OCI-LY7 (cell line): Measurements from ENCODE around the gene SNX7. TPM values are rescaled to one million over a fixed set of nuclear protein-coding genes. Genes with fewer than 3 reads are reported as not detected.

Source experiments
- Bru-seq: library from RNA; stranded (reverse); fragments of 400-500 nt; gene quantifications from one replicate; lab custom pipeline; 2021; lab: Mats Ljungman, UMichigan
- BruChase-seq, 2 experiments: library from RNA; stranded (reverse); fragments of 400-500 nt; gene quantifications; one replicate each; lab custom pipeline; 2021; lab: Mats Ljungman, UMichigan
- BruUV-seq: library from RNA; stranded (reverse); fragments of 400-500 nt; replicated peaks from 2 replicates; lab custom pipeline; 2021; lab: Mats Ljungman, UMichigan
- CTCF ChIA-PET: fragments of 300-600 bp; sonication (Branson Sonifier 250); formaldehyde crosslinking; loops from one replicate; lab custom pipeline; 2022; ENCODE audit warnings: antibody characterized with exemption; ENCODE audit not compliant: unreplicated experiment; lab: Charles Lee
- POLR2A ChIA-PET: fragments of 300-600 bp; sonication (Branson Sonifier 250); formaldehyde crosslinking; loops from one replicate; lab custom pipeline; 2022; ENCODE audit warnings: antibody characterized with exemption; lab: Charles Lee
- DNase-seq: peaks from one replicate; pipeline ENCODE4 v3.0.0-alpha.2; 2015; ENCODE audit warnings: low spot score
- H2AFZ ChIP-seq: fragments of 200-600 bp; sonication (generic), shearing (Covaris generic); 2 replicates; pipeline ENCODE4 v1.6.1; 2014; ENCODE audit warnings: mild to moderate bottlenecking, antibody characterized with exemption, low read length, moderate library complexity
- H3K27ac ChIP-seq: fragments of 200-600 bp; sonication (generic); 2 replicates; pipeline ENCODE4 v1.5.1; 2014; ENCODE audit warnings: mixed run types, low read depth, mild to moderate bottlenecking, moderate library complexity, low read length, inconsistent platforms; ENCODE audit not compliant: poor library complexity, severe bottlenecking
- H3K36me3 ChIP-seq: fragments of 200-600 bp; sonication (generic); 2 replicates; pipeline ENCODE4 v1.6.1; 2014; ENCODE audit warnings: mild to moderate bottlenecking, antibody characterized with exemption, low read length, moderate library complexity, mixed read lengths; ENCODE audit not compliant: insufficient read depth
- H3K4me1 ChIP-seq: fragments of 200-600 bp; sonication (generic); 2 replicates; pipeline ENCODE4 v1.5.1; 2014; ENCODE audit warnings: mild to moderate bottlenecking, low read length; ENCODE audit not compliant: insufficient read depth, poor library complexity, severe bottlenecking
- H3K4me2 ChIP-seq: fragments of 200-600 bp; sonication (generic); 2 replicates; pipeline ENCODE4 v1.6.1; 2014; ENCODE audit warnings: mild to moderate bottlenecking, low read length
- H3K4me3 ChIP-seq: fragments of 200-600 bp; sonication (generic); 2 replicates; pipeline ENCODE4 v1.5.1; 2014; ENCODE audit warnings: mild to moderate bottlenecking, low read depth, low read length; ENCODE audit not compliant: poor library complexity, severe bottlenecking
- H3K79me2 ChIP-seq: fragments of 200-600 bp; sonication (generic); 2 replicates; pipeline ENCODE4 v1.6.1; 2016; ENCODE audit warnings: low read depth, mild to moderate bottlenecking, low read length, moderate library complexity, mixed read lengths; ENCODE audit not compliant: insufficient read depth
- H3K9me2 ChIP-seq: fragments of 200-600 bp; sonication (generic); 2 replicates; pipeline ENCODE4 v1.6.1; 2016; ENCODE audit warnings: mild to moderate bottlenecking, low read length, mixed read lengths; ENCODE audit not compliant: insufficient read depth
- H3K9me3 ChIP-seq: fragments of 200-600 bp; sonication (generic); 2 replicates; pipeline ENCODE4 v1.6.1; 2014; ENCODE audit warnings: mild to moderate bottlenecking, mixed run types, low read length, mixed read lengths
- H4K20me1 ChIP-seq: fragments of 200-600 bp; sonication (generic); 2 replicates; pipeline ENCODE4 v1.6.1; 2014; ENCODE audit warnings: mild to moderate bottlenecking, antibody characterized with exemption, low read length, moderate library complexity, mixed read lengths; ENCODE audit not compliant: insufficient read depth
- CTCF ChIP-seq: fragments of 200-600 bp; sonication (generic); conservative IDR thresholded peaks from 2 replicates; pipeline ENCODE4 v1.5.1; 2014; ENCODE audit warnings: mild to moderate bottlenecking, antibody characterized with exemption, low read length, moderate library complexity, mixed read lengths
- EZH2phosphoT487 ChIP-seq: fragments of 200-600 bp; sonication (generic); IDR thresholded peaks from 2 replicates; pipeline ENCODE4 v1.6.1; 2018; ENCODE audit warnings: low read depth, borderline replicate concordance, mild to moderate bottlenecking, mixed run types, antibody characterized with exemption, low read length, moderate library complexity, mixed read lengths
- intact Hi-C: fragments of 100-400 bp; cut with micrococcal nuclease; formaldehyde crosslinking; loops from one replicate; pipeline ENCODE4 v1.10.0; 2022; ENCODE audit not compliant: unreplicated experiment
- long read RNA-seq: library from polyadenylated mRNA; stranded (forward); transcript quantifications from one replicate; pipeline ENCODE4 v2.0.0, GENCODE V29; 2022
- total RNA-seq, 2 experiments: library from RNA; depleted of rRNA in 1 of 2; stranded (reverse); fragments of >200 nt in 1 of 2; shearing (Covaris generic) in 1 of 2; gene quantifications; 2 replicates each; pipeline ENCODE4 v1.2.3, GENCODE V29; 2014 to 2022

SNX7 gene, protein sequence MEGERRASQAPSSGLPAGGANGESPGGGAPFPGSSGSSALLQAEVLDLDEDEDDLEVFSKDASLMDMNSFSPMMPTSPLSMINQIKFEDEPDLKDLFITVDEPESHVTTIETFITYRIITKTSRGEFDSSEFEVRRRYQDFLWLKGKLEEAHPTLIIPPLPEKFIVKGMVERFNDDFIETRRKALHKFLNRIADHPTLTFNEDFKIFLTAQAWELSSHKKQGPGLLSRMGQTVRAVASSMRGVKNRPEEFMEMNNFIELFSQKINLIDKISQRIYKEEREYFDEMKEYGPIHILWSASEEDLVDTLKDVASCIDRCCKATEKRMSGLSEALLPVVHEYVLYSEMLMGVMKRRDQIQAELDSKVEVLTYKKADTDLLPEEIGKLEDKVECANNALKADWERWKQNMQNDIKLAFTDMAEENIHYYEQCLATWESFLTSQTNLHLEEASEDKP
- total RNA-seq (2014; rRNA removed; shearing (Covaris generic)), result not detected in 2 replicates
- not detected in 2 replicates for total RNA-seq (2022)
- percentile 7 among the genes with signal in this experiment for Bru-seq, nascent RNA
- BruChase-seq, experiment 1, labeled RNA remaining after a 6-hour chase, result percentile 5 among the genes with signal in this experiment
- BruChase-seq, experiment 2, labeled RNA remaining after a 2-hour chase, result percentile 4 among the genes with signal in this experiment
- long read RNA-seq, result 0 reads

GRCh38 chr1:98661544-98662355 lies at the start of gene SNX7:
TSS of gene SNX7 (plus strand) at chr1:98661721. CDS start at chr1:98661732, 11 bp downstream.
- no peaks in the 10 kb centered on the region for H3K9me3 ChIP-seq
- TF ChIP-seq EZH2phosphoT487 (no peak), CTCF (no peak)

DNA sequence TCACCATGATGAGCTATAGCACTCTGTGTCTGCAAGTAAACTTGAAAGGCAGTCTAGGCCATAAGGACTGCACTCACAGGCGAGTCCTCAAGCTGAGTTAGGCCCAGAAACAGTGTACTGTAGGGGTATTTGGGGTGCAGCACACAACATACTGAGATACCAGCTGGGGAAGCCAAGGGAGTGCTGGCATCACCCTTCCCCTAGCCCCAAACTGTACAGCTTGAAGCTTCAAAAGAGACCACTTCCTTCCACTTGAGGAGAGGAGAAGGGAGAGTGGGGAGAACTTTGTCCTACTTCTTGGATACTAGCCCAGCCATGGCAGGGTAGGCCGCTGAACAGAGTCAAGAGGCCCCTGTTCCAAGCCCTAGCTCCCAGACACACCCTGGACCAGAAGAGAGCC lies 24.2 kb upstream of the SNX7 start:
- Histone ChIP-seq H3K4me3 (no peak overlapping the region), H3K36me3 (no peaks in the 10 kb centered on the region), H3K9me3 (no peaks in the 10 kb centered on the region), H3K4me2 (no peak overlapping the region), H4K20me1 (no peaks in the 10 kb centered on the region), H3K79me2 (no peaks in the 10 kb centered on the region), H3K4me1 (no peaks in the 10 kb centered on the region), H3K9me2 (no peaks in the 10 kb centered on the region), H3K27ac (no peak overlapping the region), H2AFZ (no peak overlapping the region)
- intact Hi-C loops, result no loop called here
- POLR2A ChIA-PET, result interaction anchor here (0.6 kb wide), 1 partner anchor 11 kb away, joined by 4 read pairs; no protein-coding TSS in a partner anchor
- CTCF ChIA-PET, result no interaction called here
- DNase-seq, result no peak
- no peak for TF ChIP-seq EZH2phosphoT487
- TF ChIP-seq CTCF, result no peak
- no TSS peak for BruUV-seq

More at GRCh38 chr1:98661544-98662355, at the start of gene SNX7:
- no TSS peak for BruUV-seq
- no peak for DNase-seq
- H3K9me2 ChIP-seq, result no peaks in the 10 kb centered on the region
- ChIA-PET POLR2A (no interaction called here), CTCF (no interaction called here)
- no peaks in the 10 kb centered on the region for H3K79me2 ChIP-seq
- no peaks in the 10 kb centered on the region for H3K4me1 ChIP-seq
- no peak within 1 kb of the TSS for H3K4me3 ChIP-seq
- no peak within 1 kb of the TSS for H3K4me2 ChIP-seq
- H3K36me3 ChIP-seq, result no peaks in the 10 kb centered on the region
- H2AFZ ChIP-seq, result no peak within 1 kb of the TSS
- intact Hi-C loops, result no loop called here
- H4K20me1 ChIP-seq, result no peaks in the 10 kb centered on the region
- H3K27ac ChIP-seq, result no peak within 1 kb of the TSS
